ENCODE measurements around the gene FILIP1L.

GRCh38 chr3:99856437-99857220 is 257.7 kb downstream of the FILIP1L start:
- TF ChIP-seq CTCF (IDR thresholded peaks at IDR 0.05) (no peak), POLR2A (IDR thresholded peaks at IDR 0.05) (no peak)

Data from thyroid gland (tissue), 4 donors.